Choroid plexus epithelial cell (primary cell): ENCODE results near the gene CDH16.
"Not testable (repeated sequence)": the region's sequence is repeated elsewhere in the genome, so short reads cannot be mapped to it uniquely, and the experiment has no call there.

ENCODE experiments used
- DNase-seq: peaks from one replicate; pipeline ENCODE4 v3.0.0-alpha.2; 2010; ENCODE audit warnings: low read depth
- H3K4me3 ChIP-seq: 2 replicates; pipeline ENCODE4 v1.5.1; 2011; ENCODE audit warnings: low read depth, mild to moderate bottlenecking, control low read depth, low read length, moderate library complexity
- CTCF ChIP-seq: conservative IDR thresholded peaks from 2 replicates; pipeline ENCODE4 v1.5.1; 2011; ENCODE audit warnings: low read depth, mild to moderate bottlenecking, control low read depth, inconsistent platforms, low read length, moderate library complexity

Gene CDH16

GRCh38 chr16:66937725-66938337 lies 19.1 kb upstream of the CDH16 start:
- no peak for TF ChIP-seq CTCF
- H3K4me3 ChIP-seq = no peak overlapping the region
- no peak for DNase-seq

DNA sequence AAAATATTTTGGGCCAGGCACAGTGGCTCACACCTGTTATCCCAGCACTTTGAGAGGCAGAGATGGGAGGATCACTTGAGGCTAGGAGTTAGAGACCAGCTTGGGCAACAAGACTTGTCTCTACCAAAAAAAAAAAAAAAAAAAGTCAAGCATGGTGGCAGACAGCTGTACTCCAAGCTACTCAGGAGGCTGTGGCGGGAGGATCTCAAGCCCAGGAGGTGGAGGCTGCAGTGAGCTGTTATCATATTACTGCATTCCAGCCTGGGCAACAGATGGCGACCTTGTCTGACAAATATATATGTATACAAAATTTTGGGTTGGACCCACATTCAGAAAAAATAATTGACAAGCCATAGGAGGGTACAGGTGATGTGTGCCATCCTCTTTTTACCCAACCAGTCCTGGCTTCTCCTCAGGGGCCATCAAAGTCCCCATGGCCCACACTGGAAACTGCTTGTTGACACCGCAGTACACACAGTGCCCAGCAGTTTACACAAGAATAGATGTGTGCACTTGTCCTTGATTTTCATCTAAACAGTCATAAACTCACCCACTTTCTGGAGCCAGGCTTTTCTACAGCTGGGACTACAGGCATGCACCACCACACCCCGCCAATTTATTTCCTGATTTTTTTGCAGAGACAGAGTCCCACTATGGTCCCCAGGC lies 18.3 kb upstream of the CDH16 start:
- no peak for TF ChIP-seq CTCF
- H3K4me3 ChIP-seq = no peak overlapping the region
- DNase-seq = no peak

DNA sequence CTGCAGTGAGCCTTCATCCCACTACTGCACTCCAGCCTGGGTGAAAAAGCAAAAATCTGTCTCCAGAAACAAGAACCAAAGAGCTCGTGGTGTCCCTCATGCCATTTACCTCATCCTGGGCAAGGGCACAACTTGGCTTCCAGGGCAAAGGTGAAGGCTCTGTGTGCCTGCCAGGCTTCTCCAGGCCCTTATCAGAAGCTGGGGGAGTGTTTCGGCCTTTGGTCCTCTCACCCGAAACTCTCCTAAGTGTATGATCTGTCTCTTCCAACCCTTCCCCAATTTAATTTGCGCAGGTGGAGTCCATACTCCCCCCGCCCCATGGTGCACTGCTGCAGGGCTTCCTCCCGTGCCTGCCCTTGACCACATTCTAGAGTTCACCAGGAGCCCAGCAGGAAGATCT lies 17.8 kb upstream of the CDH16 start:
- H3K4me3 ChIP-seq = no peak overlapping the region

DNA sequence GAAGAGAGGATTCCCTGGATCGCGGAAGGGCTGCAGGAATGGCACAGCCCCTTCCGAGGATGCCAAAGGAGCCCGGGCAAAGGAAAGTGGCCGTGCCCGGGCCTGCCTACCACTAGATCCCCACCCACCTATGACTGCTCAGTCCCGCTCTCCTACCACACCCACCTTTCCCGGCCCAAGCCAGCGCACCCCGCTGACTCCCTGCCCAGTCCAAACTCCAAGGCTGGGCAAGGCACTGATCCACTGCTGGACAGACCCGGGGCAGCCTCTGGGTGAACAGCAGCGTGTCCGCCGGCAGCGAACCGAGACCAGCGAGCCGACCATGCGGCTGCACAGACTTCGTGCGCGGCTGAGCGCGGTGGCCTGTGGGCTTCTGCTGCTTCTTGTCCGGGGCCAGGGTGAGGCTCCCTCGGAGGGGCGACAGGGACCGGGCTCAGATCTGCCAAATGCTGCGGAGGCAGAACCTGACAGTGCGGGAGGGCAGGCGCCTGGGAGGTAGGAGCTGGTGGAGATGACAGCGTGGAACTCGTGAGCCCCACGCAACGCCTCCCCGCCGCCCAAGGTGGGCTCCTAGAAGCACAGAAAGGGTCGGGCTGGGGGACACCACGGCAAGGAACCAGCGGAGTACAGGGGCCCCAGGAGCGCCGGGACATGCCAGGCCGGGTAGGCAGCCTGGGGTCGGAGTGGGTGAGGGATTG lies 16.8 kb upstream of the CDH16 start, which contains the start of gene CES2:
TSS of gene CES2 (plus strand) at position 203 of the 698 bp plus-strand sequence. CDS start at position 323, 120 bp downstream.
- peak; percentile 17 for DNase-seq
- H3K4me3 ChIP-seq = peak within 1 kb of the TSS; percentile 97
- TF ChIP-seq CTCF = no peak

More for the DNA sequence above, 17.8 kb upstream of the CDH16 start:
- no peak for TF ChIP-seq CTCF
- DNase-seq = no peak

GRCh38 chr16:66934839-66935313 lies 16.2 kb upstream of the CDH16 start:
- peak overlapping the region; percentile 97 for H3K4me3 ChIP-seq
- DNase-seq = not testable (repeated sequence)

DNA sequence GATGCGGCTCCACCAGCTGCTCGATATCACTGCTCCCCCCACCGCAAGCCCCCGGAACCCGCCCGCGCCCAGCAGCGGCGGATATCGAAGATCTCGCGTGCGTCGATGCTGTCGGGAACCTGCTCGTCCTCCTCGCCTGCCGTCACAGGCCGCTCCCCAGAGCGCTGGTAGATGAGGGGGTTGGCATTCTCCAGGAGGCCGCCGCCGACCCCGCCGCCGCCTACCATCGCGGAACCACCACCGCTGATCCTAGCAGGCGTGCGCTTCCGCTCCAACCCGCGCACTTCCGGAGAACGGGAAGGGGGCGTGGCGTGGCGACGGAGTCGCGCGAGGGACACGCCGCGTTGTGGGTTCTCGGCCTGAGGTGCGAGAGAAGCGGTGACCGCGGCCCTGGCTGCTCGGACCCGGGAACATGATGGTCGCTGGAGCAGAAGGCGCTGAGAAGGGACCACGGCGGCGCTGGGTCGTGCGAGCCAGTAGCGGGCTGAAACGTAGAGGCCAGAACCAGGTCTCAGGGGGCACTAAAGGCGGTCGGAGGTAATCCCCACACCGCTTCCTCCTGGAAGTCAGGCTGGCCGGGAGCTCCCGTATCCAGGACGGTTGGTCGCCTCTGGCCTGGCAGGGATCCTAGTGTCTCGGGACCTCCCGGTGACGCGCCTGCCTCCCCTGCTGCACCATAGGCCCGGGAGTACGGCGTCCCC lies 15.6 kb upstream of the CDH16 start, which contains the start of gene CIAO2B:
TSS of gene CIAO2B (minus strand) at position 265 of the 701 bp plus-strand sequence. CDS start at position 227, 38 bp downstream.
- TF ChIP-seq CTCF = no peak
- peak; percentile 83 for DNase-seq
- H3K4me3 ChIP-seq = peak within 1 kb of the TSS; percentile 97

- DNase-seq = no peak
- TF ChIP-seq CTCF = no peak
- peak overlapping the region; percentile 97 for H3K4me3 ChIP-seq
Observed at GRCh38 chr16:66933776-66934137, 15.1 kb upstream of the CDH16 start.
